ENCODE results near the gene SLC25A6. TPM values are rescaled to one million over a fixed set of nuclear protein-coding genes. Genes with fewer than 3 reads are reported as not detected.
A peak's percentile ranks its signal among the peaks of the same experiment; 100 is the strongest.
"Not testable (repeated sequence)": the region's sequence is repeated elsewhere in the genome, so short reads cannot be mapped to it uniquely, and the experiment has no call there.

Gene SLC25A6
- polyA plus RNA-seq, 3 donors: 481 to 682 (median 578) TPM

- no peak for DNase-seq (ENCODE audit: extremely low read depth in 1 of 11, low read depth in 9 of 11, low spot score in 4 of 11)
Observed at GRCh38 chrX:1419545-1420355, 27.8 kb upstream of the SLC25A6 start.

- DNase-seq (ENCODE audit: extremely low read depth in 1 of 11, low read depth in 9 of 11, low spot score in 4 of 11): no peak
Observed at GRCh38 chrX:1418901-1419544, 27.1 kb upstream of the SLC25A6 start.

GRCh38 chrX:1417921-1418771, 26.2 kb upstream of the SLC25A6 start:
- DNase-seq (ENCODE audit: extremely low read depth in 1 of 11, low read depth in 9 of 11, low spot score in 4 of 11): no peak

DNA sequence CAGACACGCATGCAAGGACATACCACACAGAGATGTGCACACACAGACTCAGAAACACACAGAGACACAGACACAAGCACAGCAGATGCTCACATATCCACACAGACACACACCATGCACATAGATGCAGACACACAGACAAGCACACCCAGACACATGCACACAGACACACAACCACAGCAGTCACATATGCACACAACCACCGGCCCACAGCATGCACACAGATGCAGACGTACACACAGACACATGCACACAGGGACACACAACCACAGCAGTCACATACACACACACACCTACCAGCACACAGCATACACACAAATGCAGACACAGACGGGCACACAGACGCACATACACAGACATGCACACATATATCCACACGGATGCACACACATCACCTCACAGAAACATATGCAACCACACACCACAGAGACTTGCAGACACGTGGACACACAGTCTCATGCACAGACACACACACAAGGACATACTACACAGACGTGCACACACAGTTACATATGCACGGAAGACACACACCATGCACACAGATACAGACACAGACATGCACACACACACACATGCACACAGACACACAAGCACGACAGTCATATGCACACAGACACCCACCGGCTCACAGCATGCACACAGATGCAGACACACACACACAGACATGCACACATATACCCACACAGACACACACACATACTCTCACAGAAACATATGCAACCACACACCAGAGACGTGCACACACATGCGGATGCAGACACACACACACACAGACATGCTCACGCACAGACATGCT, 25.2 kb upstream of the SLC25A6 start:
- no peak for DNase-seq (ENCODE audit: extremely low read depth in 1 of 11, low read depth in 9 of 11, low spot score in 4 of 11)

DNA sequence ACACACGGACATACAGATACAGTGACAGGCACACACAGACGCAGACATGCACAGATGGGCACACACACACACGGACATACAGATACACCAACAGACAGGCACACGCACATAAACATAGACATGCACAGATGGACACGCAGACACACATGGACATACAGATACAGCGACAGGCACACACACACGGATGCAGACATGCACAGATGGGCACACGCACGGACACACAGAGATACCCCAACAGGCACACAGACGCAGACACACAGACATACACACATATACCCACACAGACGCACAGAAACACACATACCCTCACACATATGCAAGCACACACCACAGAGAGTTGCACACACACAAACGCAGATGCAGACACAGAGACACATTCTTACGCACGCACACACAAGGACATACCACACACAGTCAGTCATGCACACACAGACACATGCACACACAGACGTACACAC, 24.4 kb upstream of the SLC25A6 start:
- DNase-seq (ENCODE audit: extremely low read depth in 1 of 11, low read depth in 9 of 11, low spot score in 4 of 11): no peak

GRCh38 chrX:1412551-1413161, 20.7 kb upstream of the SLC25A6 start:
- no peak for DNase-seq (ENCODE audit: extremely low read depth in 1 of 11, low read depth in 9 of 11, low spot score in 4 of 11)

DNA sequence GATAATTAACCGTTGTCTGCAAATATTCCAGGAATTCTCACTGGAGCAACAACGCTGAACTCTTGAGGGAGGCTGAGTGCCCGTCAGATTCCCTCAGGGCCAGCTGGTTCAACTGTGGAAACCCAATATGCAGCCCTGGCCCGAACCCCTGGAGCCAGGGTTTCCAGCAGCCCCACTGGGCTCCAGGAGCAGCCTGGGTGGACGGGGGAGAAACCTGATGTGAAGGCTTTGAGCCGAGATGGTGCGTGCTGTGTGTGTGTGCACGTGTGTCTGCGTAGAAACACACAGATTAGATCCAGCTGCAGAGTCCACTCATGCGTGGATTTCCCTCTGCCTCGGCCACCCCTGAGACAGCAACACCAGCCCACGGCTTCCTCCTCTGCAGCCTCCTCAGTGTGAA, 19.4 kb upstream of the SLC25A6 start:
- peak in 7 of 11 donors; percentile 28 to 52 (median 37) for DNase-seq (ENCODE audit: extremely low read depth in 1 of 11, low read depth in 9 of 11, low spot score in 4 of 11)

DNA sequence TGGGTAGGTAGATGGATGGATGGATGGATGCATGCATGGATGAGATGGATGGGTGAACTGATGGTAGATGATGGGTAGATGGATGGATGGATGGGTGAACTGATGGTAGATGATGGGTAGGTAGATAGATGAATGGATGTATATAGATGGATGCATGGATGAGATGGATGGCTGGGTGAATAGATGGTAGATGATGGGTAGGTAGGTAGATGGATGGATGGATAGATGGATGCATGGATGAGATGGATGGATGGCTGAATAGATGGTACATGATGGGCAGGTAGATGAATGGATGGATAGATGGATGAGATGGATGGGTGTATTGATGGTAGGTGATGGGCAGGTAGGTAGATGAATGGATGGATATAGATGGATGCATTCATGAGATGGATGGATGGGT, 15.1 kb upstream of the SLC25A6 start:
- DNase-seq (ENCODE audit: extremely low read depth in 1 of 11, low read depth in 9 of 11, low spot score in 4 of 11): no peak

DNA sequence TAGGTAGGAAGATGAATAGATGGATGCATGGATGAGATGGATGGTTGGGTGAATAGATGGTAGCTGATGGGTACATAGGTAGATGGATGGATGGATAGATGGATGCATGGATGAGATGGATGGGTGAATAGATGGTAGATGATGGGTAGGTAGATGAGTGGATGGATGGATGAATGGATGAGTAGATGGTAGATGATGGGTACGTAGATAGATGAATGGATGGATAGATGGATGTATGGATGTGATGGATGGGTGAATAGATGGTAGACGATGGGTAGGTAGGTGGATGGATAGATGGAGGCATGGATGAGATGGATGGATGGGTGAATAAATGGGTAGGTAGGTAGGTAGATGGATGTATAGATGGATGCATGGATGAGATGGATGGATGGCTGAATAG, 13.9 kb upstream of the SLC25A6 start:
- DNase-seq (ENCODE audit: extremely low read depth in 1 of 11, low read depth in 9 of 11, low spot score in 4 of 11): not testable (repeated sequence)

GRCh38 chrX:1403867-1404266, 12.0 kb upstream of the SLC25A6 start:
- DNase-seq (ENCODE audit: extremely low read depth in 1 of 11, low read depth in 9 of 11, low spot score in 4 of 11): not testable (repeated sequence)

DNA sequence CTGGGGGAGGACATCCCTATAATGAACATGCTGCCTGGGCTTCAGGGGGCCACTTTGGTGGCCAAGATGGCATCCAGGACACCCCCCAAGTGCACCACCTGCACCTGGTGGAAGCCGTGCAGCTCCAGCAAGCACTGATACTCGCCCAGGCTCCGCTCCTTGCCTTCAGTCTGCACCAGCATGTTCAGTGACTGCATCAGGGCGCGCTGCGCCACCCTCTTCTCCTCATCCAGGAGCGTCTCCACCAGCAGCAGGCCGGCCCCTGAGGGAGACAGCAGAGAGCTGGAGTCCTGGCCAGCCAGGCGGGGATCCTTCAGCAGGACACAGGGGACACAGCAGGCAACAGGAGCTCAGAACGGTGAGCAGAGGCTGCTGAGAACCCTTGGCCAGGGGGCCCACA, 11.3 kb upstream of the SLC25A6 start:
- DNase-seq (ENCODE audit: extremely low read depth in 1 of 11, low read depth in 9 of 11, low spot score in 4 of 11): no peak

DNA sequence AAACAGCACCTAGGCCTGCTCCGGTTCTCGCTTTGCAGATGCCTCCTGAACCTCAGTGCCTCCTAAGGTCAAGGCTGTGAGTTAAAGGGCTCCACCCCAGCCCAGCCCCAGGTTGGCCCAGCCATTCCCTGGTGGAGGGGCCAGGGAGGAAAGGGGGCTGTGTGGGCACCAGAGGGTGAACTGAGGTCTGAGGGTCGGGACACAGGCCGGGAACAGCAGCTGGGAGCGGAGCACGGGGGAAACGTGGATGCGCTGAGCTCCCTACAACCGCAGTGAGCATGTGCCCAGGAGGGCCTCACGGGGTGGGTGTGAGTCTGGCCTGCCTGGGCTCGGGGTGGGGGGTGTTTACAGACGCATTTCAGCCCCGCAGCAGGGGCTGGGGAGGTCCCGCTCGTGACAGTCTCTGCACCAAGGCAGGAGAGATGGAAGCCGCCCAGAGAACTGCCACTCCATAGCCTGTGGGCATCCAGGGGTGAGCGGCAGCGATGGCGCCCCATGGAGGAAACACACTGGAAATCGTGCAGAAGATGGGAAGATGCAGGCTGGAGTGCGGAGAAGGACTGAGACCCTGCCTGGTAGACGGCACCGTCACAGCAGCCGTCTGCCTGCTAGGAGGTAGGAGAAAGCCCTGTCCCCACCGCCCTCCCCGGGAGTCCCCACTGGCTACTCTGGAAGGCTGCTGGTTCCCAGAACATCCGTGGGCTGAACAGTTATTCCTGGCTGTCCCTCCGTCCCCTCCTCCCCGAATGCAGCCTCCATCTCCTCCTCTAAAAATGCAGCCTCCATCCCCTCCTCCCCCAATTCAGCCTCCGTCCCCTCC, 9.9 kb upstream of the SLC25A6 start:
- no peak for DNase-seq (ENCODE audit: extremely low read depth in 1 of 11, low read depth in 9 of 11, low spot score in 4 of 11)

DNA sequence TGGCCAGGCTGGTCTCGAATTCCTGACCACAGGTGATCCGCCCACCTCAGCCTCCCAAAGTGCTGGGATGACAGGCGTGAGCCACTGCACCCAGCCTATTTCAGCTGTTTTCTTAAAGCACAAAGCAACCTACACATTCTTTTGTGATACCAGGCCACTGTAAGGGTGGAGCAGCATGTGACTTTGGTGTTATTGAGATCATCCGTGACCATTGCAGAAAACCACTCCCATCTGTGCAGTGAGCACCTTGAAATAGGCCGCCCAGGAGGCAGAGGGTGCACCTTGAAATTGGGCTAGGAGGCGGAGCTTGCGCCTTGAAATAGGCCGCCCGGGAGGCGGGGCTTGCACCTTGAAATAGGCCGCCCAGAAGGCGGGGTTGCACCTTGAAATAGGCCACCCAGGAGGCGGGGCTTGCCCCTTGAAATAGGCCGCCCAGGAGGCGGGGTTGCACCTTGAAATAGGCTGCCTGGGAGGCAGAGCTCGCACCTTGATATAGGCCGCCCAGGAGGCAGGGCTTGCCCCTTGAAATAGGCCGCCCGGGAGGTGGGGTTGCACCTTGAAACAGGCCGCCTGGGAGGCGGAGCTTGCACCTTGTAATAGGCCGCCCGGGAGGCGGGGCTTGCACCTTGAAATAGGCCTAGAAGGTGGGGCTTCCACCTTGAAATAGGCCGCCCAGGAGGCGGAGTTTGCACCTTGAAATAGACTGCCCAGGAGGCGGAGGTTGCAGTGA, 9.0 kb upstream of the SLC25A6 start:
- DNase-seq (ENCODE audit: extremely low read depth in 1 of 11, low read depth in 9 of 11, low spot score in 4 of 11): no peak

DNA sequence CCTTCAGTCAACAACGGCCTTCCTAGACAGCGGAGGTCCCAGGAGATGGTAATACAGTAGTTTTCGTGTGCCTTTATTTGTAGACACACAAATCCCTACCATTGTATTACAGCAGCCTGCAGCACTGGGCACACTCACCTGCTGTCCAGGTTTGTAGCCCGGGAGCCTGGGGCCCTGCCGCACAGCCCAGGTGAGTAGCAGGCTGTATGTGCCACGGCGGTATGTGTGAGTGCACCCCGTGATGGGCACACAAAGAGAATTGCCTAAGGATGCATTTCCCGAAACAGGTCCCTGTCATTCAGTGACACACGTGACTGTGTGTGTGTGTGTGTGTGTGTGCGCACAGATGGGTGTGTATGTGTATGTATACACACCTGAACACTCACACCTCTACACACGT, 8.1 kb upstream of the SLC25A6 start:
- DNase-seq (ENCODE audit: extremely low read depth in 1 of 11, low read depth in 9 of 11, low spot score in 4 of 11): no peak

DNA sequence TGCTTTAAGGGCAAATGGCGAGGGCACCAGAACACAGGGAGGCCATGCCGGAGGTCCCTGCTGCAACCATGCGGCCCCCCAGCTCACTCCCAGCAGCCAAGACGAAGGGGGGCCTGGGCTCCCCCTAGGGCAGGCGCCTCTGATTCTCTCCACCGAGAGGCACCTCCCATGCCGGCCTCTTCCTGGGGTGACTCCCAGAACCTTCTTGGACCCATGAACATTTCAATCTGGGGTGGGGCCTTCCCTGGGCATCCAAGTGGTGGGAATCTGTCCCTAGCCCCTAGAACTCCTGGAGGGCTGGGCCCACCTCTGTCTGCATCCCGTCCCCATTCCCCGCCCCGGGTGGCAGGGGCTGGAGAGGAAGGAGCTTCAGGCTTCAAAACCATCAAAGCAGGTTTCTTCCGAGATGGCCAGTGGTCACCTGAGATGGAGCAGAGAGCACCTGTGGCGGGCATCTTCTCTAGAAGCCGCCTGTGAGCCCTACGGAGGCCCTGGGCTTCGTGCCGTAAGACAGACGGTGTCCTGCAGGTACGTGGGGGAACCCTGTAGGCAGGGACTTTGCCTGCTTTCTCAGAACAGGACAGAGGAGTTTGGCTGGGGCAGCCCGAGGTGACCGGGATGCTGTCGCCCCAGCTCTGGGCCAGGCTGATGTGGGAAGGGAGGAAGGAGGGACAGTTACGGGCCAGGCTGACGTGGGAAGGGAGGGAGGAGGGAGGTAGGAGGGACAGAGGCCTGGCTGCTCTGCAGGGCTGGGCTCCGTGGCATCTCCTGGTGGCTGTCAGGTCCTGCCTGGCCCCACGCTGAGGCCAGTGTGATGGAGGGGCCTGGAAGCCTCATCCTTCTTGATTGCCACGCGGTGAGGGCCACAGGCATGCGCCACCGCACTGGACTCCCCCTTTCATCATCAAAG, 6.8 kb upstream of the SLC25A6 start:
- no peak for DNase-seq (ENCODE audit: extremely low read depth in 1 of 11, low read depth in 9 of 11, low spot score in 4 of 11)

All from renal cortex interstitium (tissue), 11 donors.